ENCODE results near the gene IDE. TPM values are rescaled to one million over a fixed set of nuclear protein-coding genes. Genes with fewer than 3 reads are reported as not detected.

The IDE gene
- total and polyA plus RNA-seq, 2 of the 13 experiments (the other 11 are each of a cell fraction or from before 2014, with no cell fraction given) = 16.1 to 52.1 TPM

GRCh38 chr10:92591550-92592022 is 17.7 kb upstream of the IDE start (continued):
- TF ChIP-seq TFAP4 (IDR thresholded peaks at IDR 0.05; ENCODE audit: borderline replicate concordance, low read depth) = peak; percentile 44; the same call in 1 of the 2 replicates
- no peak for TF ChIP-seq GZF1 (CRISPR knock-in tag; IDR thresholded peaks at IDR 0.05)
- TF ChIP-seq, protein P1, sequence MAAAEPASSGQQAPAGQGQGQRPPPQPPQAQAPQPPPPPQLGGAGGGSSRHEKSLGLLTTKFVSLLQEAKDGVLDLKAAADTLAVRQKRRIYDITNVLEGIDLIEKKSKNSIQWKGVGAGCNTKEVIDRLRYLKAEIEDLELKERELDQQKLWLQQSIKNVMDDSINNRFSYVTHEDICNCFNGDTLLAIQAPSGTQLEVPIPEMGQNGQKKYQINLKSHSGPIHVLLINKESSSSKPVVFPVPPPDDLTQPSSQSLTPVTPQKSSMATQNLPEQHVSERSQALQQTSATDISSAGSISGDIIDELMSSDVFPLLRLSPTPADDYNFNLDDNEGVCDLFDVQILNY (CRISPR knock-in tag; conservative IDR thresholded peaks at IDR 0.05) = peak; percentile 58; the same call in 1 of the 2 replicates
- TF ChIP-seq ARNTL (CRISPR knock-in tag; IDR thresholded peaks at IDR 0.05) = no peak
- 0 out of 2 replicates have a peak, but pooled peaks have one; percentile 53 for TF ChIP-seq ZNF503 (CRISPR knock-in tag; IDR thresholded peaks at IDR 0.05)
- no peak for TF ChIP-seq ZNF224 (CRISPR knock-in tag; IDR thresholded peaks at IDR 0.05)
- peak; percentile 89 for TF ChIP-seq KAT8 (CRISPR knock-in tag; IDR thresholded peaks at IDR 0.05)
- no peak for TF ChIP-seq MAFF (IDR thresholded peaks at IDR 0.05; ENCODE audit: low read depth, low read length)
- no peak for TF ChIP-seq ZNF281 (CRISPR knock-in tag; IDR thresholded peaks at IDR 0.05; ENCODE audit: borderline replicate concordance)
- TF ChIP-seq NFE2L2 (IDR thresholded peaks at IDR 0.05; ENCODE audit: low read length) = no peak
- TF ChIP-seq SOX5 (CRISPR knock-in tag; IDR thresholded peaks at IDR 0.05; ENCODE audit: borderline replicate concordance) = peak; percentile 63; the same call in 1 of the 2 replicates
- TF ChIP-seq NFE2 (CRISPR knock-in tag; IDR thresholded peaks at IDR 0.05) = no peak
- peak; percentile 36; the same call in 1 of the 2 replicates for TF ChIP-seq SRY (CRISPR knock-in tag; IDR thresholded peaks at IDR 0.05)
- no peak for TF ChIP-seq ZNF24 (IDR thresholded peaks at IDR 0.05)
- TF ChIP-seq IRF2 (CRISPR knock-in tag; IDR thresholded peaks at IDR 0.05) = peak; percentile 80; the same call in 1 of the 2 replicates
- TF ChIP-seq PRDM4 (CRISPR knock-in tag; IDR thresholded peaks at IDR 0.05; ENCODE audit: borderline replicate concordance) = no peak
- TF ChIP-seq YEATS4 (CRISPR knock-in tag; IDR thresholded peaks at IDR 0.05; ENCODE audit: borderline replicate concordance) = peak; percentile 96
- peak; percentile 56 for TF ChIP-seq HOXA5 (CRISPR knock-in tag; IDR thresholded peaks at IDR 0.05)
- TF ChIP-seq HNRNPUL1 (IDR thresholded peaks at IDR 0.05; ENCODE audit: low read depth, low read length) = no peak

All from HepG2 (cell line).